COLO668 (cell line): ENCODE data around the gene SHC2.
"Not testable (repeated sequence)": the region's sequence is repeated elsewhere in the genome, so short reads cannot be mapped to it uniquely, and the experiment has no call there.

Experiments used
- DNase-seq: peaks from one replicate; lab custom pipeline; 2025; ENCODE audit not compliant: unreplicated experiment; lab: John Stamatoyannopoulos, UW

Gene SHC2

DNA sequence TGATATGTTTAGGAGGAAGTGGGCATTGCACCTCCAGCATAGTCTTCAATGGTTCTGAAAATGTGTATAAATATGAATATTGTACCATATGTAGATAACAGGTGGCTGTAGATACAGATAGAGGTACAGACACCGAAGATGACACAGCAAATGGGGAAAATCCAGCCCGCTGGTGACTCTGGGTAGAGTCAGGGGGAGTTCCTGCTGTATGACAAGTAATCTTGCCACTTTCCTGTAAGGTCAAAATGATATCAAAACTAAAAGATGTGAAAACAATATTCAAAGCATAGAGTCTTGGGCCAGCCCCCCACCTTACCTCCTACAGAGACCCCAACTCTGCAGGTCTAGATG is 69.7 kb downstream of the SHC2 start:
- no peak for DNase-seq

- DNase-seq, result no peak
Observed at GRCh38 chr19:390386-391206, 70.2 kb downstream of the SHC2 start.

DNA sequence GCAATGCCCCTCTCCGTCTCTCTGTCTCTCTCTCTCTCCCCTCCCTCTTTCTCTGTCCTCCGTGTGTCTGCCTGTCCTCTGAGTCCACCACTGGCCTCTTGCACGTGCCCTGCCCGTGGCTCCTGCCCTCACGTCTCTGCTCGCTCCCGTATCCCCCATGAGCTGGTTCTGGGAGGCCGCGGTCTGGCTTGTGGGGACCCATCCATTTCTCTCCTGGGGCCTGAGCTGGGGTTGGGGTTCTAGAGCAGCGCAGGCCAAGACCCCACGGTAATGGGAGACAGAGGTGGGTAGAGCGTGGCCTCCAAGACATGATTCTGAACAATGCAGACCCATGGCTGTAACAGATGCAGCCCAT is 70.9 kb downstream of the SHC2 start:
- no peak for DNase-seq

GRCh38 chr19:389255-389934 is 71.4 kb downstream of the SHC2 start:
- DNase-seq, result no peak

- DNase-seq, result no peak
Observed at GRCh38 chr19:388691-389090, 72.1 kb downstream of the SHC2 start.

DNA sequence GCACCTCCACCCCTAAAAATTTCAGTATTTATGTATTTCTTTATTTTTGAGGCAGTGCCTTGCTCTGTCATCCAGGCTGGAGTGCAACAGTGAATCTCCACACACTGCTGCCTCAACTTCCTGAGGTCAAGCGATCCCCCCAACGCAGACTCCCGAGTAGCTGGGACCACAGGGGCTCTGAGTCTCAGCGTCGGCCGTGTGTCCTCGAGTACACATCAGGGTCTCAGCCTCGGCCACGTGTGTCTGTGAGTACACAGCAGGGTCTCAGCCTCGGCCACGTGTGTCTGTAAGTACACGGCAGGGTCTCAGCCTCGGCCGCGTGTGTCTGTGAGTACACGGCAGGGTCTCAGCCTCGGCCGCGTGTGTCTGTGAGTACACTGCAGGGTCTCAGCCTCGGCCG is 73.1 kb downstream of the SHC2 start:
- DNase-seq, result no peak

GRCh38 chr19:386632-387301 is 74.1 kb downstream of the SHC2 start:
- DNase-seq, result not testable (repeated sequence)

GRCh38 chr19:386189-386588 is 74.6 kb downstream of the SHC2 start:
- DNase-seq, result not testable (repeated sequence)

GRCh38 chr19:384799-385169 is 76.0 kb downstream of the SHC2 start:
- no peak for DNase-seq

DNA sequence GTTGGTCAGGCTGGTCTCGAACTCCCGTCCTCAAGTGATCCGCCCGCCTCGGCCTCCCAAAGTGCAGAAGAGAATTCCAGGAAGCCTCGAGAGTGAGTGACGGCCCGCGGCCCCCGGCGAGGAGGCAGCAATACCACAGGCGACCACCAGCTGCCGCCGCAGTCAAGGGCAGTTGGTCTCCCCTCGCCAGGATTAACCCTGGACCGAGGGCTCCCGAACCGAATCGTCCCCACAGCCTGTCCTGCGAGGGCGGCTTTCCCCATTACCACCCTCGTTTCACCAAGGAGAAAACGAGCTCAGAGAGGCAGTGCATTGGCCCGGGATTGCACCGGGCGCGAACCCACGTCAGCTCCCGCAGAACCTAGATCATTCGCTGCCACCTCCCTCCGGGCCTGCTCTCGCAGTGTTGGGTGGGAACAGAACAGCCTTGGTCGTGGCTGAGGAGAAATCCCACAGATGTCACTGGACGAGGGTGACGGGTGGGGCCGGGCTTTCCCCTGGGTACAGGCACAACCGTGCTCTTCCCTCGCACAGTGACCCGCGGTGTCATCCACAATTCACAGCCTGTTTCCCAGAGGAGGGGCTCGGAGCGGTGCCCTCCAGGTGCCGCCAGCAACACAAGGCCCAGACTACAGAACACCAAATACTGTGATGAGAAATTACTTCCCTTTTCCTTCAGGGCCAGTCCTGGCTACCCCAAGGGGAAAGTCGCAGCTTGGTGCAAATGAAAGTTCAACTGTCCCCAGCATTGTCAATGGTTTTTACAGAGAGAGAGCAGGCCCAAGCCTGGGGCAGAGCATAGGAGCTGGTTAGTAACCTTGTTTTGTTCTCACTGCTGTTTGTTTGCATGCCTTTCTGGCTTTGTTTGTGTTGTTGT is 76.7 kb downstream of the SHC2 start:
- no peak for DNase-seq

- DNase-seq, result no peak
Observed at GRCh38 chr19:383040-383439, 77.8 kb downstream of the SHC2 start.

GRCh38 chr19:382578-382977 is 78.3 kb downstream of the SHC2 start:
- DNase-seq, result peak; percentile 68

GRCh38 chr19:381901-382300 is 78.9 kb downstream of the SHC2 start:
- peak; percentile 50 for DNase-seq

DNA sequence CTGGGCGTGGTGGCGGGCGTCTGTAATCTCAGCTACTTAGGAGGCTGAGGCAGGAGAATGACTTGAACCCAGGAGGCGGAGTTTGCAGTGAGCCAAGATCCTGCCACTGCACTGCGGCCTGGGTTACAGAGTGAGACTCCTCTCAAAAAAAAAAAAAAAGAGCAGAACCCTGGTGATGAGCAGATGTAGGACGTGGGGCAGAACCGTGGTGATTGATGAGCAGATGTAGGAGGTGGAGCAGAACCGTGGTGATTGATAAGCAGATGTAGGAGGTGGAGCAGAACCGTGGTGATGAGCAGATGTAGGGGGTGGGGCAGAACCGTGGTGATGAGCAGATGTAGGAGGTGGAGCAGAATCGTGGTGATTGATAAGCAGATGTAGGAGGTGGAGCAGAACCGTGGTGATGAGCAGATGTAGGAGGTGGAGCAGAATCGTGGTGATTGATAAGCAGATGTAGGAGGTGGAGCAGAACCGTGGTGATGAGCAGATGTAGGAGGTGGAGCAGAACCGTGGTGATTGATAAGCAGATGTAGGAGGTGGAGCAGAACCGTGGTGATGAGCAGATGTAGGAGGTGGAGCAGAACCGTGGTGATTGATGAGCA is 80.1 kb downstream of the SHC2 start:
- DNase-seq, result peak; percentile 16

DNA sequence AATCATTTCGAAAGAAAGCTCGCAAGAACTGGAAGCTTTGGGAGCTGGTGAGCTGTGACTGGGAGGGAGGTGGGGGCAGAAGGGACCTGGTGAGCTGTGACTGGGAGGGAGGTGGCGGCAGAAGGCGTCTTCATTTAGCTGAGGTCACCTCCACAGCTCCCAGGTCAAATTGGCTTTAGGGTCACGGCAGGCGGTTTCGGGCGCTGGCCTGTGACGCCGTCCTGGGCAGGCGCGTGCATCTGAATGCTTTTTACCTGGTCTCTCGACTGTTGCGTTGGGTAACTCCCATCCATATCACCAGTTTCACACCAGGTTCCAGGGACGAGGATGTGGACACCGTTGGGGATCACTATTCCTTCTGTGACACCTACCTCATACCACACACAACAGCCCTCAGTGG is 81.0 kb downstream of the SHC2 start:
- DNase-seq, result no peak

DNA sequence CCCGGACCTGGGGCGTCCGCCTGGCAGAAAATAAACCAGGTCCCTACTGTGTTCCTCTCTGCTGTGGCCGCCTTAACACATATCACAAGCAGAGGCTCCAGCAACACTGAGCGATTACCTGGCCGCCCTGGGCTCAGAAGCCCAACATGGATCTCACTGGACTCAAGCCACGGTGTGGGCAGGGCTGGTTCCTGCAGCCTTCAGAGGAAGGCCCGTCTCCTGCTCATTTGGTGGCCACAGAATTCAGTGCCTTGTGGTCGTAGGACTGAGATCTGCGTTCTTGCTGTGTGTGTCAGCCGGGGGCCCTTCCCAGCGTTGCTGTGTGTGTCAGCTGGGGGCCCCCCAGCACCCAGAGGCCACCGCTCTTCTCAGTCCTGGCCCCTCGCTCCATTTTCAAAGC is 82.1 kb downstream of the SHC2 start:
- DNase-seq, result no peak

GRCh38 chr19:377801-378581 is 82.8 kb downstream of the SHC2 start:
- no peak for DNase-seq

- DNase-seq, result no peak
Observed at GRCh38 chr19:376111-376470, 84.7 kb downstream of the SHC2 start.

DNA sequence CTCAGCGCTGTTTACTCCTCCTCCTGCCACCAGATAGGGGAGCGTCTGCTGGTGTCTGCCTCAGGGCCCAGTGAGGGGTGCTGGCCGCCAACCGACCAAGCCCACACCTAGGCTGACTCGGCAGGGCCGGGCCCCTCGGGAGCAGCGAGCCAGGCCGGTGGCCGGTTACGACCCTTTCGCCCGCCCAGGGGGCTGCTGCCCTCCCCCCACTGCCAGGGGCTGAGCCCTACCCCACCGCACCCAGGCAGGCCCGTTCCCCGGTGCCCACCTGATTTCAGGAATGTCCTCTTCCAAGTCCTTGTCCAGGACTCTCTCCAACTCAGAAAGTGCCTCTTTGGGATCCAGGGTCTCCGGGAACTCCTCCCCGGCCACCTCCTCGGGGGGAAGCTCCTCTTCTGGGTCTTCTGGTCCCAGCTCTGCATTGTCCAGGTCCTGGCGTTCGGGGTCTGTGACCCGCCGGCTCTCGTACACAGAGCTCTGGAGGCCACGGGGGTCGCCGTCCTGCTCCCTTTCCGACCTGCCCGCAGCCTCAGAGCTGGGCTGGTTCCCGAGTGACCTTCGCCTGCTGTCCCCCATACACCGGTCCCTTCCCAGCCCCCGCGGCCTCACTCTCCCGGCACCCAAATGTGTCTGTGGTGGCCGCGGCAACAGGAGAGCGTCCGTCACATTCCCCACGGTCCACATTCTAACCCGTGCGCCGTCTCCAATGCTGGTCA is 85.3 kb downstream of the SHC2 start:
- DNase-seq, result no peak

DNA sequence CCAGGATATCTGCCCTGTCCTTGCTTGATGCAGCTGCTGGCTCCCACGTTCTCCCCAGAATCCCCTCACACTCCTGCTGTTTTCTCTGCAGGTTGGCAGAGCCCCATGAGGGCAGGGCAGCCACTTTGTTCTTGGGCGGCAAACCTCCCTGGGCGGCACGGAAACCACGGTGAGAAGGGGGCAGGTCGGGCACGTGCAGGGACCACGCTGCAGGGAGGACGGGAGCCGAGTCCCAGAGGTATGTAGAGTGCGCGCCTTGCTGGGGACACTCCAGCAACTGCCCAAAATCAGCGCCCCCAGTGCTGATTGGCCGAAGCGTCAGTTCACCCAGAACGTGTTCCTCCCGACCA is 86.0 kb downstream of the SHC2 start:
- DNase-seq, result no peak
